Fibroblast of the aortic adventitia (primary cell): ENCODE data around the gene C13orf42. TPM values are rescaled to one million over a fixed set of nuclear protein-coding genes. Genes with fewer than 3 reads are reported as not detected.
"Not testable (repeated sequence)": the region's sequence is repeated elsewhere in the genome, so short reads cannot be mapped to it uniquely, and the experiment has no call there.

Source experiments
- DNase-seq: peaks from one replicate; pipeline ENCODE4 v3.0.0-alpha.2; 2010; ENCODE audit warnings: low read depth
- H3K4me3 ChIP-seq: 2 replicates; pipeline ENCODE4 v1.5.1; 2011; ENCODE audit warnings: low read depth, mild to moderate bottlenecking, control low read depth, low read length, moderate library complexity
- total RNA-seq: library from RNA; depleted of rRNA; stranded (reverse); fragments of >200 nt; gene quantifications from 2 replicates; pipeline ENCODE4 v1.2.3, GENCODE V29; 2012; ENCODE audit warnings: low replicate concordance
- TF ChIP-seq, protein P1 (sequence below): IDR thresholded peaks from 2 replicates; pipeline ENCODE4 v1.5.1; 2011; ENCODE audit warnings: mild to moderate bottlenecking, low read length, control low read depth, inconsistent platforms; ENCODE audit not compliant: insufficient read depth

Gene C13orf42
- total RNA-seq, 1 donor, result not detected

DNA sequence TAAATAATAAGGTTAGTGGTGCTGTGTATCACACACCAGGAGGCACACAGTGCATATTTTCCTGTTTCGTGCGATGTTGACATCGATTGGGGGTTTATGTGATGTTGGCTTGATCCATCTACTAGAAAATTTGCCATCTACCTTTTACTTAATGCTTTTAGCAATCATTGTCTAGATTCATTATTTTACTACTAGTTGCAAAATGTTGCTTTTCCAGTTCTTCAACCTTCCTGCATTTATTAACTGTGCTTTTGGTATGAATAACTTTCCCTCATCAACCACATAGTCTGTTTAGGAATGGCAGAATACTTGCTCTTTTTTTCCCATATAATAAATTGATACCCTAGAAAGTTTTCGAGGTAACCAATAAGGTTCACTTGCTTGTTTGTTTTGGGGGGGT lies 17.5 kb downstream of the C13orf42 start:
- no peak for DNase-seq
- no peak overlapping the region for H3K4me3 ChIP-seq
- TF ChIP-seq, protein P1, sequence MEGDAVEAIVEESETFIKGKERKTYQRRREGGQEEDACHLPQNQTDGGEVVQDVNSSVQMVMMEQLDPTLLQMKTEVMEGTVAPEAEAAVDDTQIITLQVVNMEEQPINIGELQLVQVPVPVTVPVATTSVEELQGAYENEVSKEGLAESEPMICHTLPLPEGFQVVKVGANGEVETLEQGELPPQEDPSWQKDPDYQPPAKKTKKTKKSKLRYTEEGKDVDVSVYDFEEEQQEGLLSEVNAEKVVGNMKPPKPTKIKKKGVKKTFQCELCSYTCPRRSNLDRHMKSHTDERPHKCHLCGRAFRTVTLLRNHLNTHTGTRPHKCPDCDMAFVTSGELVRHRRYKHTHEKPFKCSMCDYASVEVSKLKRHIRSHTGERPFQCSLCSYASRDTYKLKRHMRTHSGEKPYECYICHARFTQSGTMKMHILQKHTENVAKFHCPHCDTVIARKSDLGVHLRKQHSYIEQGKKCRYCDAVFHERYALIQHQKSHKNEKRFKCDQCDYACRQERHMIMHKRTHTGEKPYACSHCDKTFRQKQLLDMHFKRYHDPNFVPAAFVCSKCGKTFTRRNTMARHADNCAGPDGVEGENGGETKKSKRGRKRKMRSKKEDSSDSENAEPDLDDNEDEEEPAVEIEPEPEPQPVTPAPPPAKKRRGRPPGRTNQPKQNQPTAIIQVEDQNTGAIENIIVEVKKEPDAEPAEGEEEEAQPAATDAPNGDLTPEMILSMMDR, result no peak

DNA sequence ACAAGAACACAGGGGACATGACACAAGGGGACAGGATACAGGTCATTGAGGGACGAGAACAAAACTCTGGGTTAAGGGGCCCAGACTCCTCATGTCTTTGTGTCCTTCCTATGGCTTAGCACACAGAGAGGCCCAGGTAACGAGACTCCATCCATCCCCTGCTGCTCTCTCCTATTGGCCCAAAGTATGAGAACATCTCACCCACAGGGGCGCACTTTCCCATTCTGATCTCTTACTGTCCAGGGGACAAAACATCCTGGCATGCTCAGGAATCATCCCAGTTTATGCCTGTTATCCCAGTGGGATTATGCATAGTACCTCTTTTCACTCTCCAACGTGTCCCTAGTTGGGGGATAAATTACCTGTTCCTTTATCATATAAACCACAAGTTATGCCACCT lies 19.2 kb downstream of the C13orf42 start:
- no peak overlapping the region for H3K4me3 ChIP-seq
- TF ChIP-seq, protein P1, result no peak
- DNase-seq, result no peak

DNA sequence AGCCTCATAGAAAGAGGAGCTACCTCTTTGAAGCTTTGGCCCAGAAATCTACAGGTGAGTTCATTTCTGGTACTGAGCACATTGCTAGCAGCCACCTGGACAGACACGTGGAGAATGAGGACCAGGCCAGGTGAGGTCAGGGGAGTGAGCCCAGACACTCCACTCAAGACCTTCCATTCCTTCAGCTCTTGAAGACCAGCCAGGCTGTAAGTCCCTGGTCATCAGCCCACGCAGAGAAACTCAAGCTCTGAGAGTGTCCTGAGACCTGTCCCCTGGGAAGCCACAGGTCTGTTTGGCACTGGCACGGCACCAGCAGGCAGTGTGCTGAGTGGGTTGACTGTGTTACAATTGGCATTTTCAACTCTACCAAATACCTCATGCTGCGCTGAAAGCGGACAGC lies 27.4 kb downstream of the C13orf42 start:
- DNase-seq, result no peak
- H3K4me3 ChIP-seq, result no peak overlapping the region
- TF ChIP-seq, protein P1, result no peak

DNA sequence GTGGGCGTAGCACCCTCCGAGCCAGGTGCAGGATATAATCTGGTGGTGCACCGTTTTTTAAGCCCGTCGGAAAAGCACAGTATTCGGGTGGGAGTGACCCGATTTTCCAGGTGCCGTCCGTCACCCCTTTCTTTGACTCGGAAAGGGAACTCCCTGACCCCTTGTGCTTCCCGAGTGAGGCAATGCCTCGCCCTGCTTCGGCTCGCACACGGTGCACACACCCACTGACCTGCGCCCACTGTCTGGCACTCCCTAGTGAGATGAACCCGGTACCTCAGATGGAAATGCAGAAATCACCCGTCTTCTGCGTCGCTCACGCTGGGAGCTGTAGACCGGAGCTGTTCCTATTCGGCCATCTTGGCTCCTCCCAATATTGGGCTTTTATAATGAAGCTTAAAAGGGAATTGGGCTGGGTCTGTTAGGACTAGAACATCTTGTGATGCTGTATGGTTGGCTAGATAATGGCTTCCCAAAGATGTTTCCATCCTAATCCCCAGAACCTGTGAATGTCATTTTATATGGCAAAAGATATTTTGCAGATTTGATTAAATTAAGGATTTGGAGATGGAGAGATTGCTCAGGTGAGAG lies 30.5 kb downstream of the C13orf42 start:
- H3K4me3 ChIP-seq, DNase-seq: not testable (repeated sequence)

DNA sequence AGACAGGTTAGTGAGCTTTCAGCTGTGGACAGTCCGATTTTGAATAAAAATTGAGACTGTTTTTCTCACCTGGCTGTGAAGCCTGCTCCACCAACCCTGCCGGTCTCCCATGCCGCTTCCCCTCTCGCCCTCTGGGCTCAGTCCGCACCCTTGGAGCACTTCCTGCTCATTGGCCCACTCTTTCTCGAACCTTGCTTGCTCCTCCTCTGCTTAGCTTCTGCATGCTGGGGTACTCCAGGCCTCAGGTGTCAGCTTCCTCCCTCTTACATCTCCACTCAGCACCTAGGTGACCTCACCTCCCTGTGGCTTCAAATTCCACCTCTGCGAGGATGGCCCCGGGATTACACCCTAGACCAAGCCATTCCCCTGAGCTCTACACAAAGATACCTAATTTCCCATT lies 39.6 kb downstream of the C13orf42 start:
- no peak for DNase-seq
- H3K4me3 ChIP-seq, result no peak overlapping the region
- TF ChIP-seq, protein P1, result no peak

DNA sequence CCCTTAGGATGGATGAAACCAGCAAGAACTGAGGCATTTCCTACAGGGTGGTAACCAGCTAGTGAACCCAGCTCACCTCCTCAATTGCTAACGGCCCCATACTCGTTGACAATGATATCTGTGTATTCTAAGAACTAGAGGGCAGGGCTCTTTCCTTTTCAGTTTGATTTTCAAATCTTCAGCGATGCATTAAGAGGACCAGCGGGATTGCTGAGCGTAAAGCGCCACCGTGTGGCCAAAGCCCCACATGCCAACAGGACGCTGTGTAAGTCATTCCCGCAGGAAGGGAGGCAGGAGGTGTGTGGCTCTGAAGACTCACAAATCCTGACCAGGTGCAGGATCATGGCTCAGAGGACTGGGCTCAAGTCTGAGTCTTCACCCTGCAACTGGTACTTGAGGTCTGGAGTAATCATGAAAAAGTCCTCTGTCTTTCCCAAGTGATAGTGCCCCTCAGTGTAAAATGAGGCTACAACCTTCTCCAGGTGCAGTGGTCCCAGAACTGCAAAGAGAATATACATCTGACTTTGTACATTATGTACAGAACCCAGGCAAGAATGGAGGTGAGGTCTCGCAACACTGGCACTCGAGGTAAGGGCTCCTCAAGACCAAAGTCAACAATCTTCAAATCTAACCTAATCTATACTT lies 40.9 kb downstream of the C13orf42 start:
- TF ChIP-seq, protein P1, result peak; percentile 96
- H3K4me3 ChIP-seq, result no peak overlapping the region
- peak; percentile 86 for DNase-seq

DNA sequence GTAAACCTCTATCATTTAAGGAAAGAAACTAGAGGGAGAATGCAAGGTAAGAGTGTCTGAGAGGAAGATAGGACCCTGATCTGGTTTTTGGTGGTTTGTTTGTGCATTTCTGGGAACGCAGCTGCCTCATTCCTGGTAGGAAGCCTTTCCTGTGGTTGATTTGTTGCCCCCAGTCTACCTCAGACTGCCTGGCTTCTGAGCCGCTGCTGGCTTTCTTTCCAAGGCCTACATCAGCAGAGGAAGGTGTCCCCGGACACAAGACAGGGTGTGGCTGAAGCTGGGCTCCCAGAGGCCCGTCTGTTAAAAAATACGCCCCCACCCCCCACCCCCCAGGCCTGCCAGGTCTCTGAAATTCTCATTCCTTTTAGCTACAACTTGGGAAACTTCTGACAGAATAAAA lies 42.6 kb downstream of the C13orf42 start:
- TF ChIP-seq, protein P1, result no peak
- DNase-seq, result no peak
- H3K4me3 ChIP-seq, result no peak overlapping the region
